HG02798 (cell line): Measurements from ENCODE around the gene HEMK1.
A peak's percentile ranks its signal among the peaks of the same experiment; 100 is the strongest.

ENCODE experiments used
- ATAC-seq: cut with Tn5 transposase; IDR thresholded peaks from one replicate; pipeline ENCODE4 v1.9.1; 2021; ENCODE audit warnings: mild to moderate bottlenecking; ENCODE audit not compliant: unreplicated experiment, poor library complexity

The HEMK1 gene

DNA sequence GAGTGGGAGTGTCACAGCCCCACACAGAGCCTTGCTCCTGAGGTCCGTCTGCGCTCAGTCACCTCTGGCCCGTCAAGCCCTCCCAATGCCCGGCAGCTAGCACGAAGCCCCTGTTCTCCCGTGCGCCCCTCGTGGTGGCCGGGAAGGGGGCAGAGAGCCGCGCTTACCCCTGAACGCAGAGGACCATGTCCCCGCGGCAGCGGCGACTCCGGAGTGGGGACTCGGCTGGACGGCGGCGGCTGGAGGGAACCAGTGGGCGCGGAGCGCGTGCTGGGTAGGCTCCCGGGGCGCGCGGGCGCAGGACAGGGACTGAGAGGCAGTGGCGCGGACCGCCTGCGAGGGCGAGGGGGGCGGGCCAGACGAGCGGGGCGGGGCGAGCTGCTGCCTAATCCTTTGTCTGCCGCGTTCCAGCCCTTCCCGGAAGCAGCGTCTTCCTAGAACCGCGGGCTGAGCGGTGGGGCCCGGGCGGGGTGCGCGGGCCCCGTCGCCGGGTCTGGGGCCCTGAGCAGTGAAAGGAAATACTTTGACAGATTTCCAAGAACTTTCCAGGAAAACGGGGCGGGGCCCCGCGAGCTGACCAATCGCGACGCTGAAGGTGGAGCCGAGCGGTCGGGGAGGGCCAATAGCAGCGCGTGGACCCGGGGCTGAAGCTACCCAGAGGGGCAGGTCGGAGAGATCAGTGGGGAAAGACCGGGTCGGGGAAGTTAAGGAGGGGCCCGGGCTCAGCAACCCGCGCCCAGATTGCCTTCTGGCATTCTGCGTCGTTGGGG lies 42.3 kb downstream of the HEMK1 start, which contains the start of gene CISH:
Gene CISH (minus strand): TSS at position 311 of the 770 bp plus-strand sequence. CDS start 124 bp downstream, at position 187.
- ATAC-seq, result peak; percentile 75

- ATAC-seq, result peak; percentile 3
Observed at GRCh38 chr3:50612234-50612882, 43.0 kb downstream of the HEMK1 start.

DNA sequence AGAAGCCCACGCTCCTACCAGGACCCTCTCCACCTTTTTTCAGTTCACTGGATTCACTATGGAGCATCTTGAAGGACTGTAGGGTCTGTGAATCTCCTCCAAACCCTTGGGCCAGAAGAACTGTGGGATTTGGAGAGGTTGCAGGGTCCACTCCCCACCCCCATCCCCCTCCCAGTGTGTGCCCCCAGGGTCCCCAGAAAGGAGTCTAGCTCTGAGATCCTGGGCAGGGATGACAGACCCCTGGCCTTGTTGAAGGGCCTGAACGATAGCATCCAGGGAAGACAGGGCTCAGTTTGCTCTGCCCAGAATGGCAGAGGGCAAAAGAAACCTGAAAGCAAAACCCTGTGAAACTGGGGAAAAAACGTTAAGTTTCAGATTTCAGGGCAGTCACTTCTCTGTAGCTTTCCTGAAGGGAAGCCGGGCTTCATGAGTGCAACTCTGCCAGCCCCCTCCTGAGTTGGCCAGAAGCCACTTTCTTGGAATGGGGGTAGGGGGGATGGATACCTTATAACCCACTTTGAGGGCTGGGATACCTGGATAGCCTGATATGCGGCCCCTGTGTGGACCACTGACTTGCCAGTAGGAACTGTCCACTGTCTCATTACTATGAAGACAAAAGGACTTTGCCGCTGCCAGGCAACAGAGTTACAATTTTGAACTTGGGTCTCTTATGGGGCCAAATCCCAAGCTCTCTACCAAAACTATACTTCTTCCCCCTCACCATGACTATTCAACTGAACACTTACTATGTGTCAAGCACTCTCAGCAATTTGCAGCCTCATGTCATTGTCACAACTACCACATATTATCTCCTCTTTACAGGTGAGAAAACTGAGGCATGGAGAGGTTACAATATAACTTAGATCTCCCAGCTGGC lies 43.9 kb downstream of the HEMK1 start:
- no peak for ATAC-seq

GRCh38 chr3:50615190-50615589 lies 45.9 kb downstream of the HEMK1 start:
- no peak for ATAC-seq

DNA sequence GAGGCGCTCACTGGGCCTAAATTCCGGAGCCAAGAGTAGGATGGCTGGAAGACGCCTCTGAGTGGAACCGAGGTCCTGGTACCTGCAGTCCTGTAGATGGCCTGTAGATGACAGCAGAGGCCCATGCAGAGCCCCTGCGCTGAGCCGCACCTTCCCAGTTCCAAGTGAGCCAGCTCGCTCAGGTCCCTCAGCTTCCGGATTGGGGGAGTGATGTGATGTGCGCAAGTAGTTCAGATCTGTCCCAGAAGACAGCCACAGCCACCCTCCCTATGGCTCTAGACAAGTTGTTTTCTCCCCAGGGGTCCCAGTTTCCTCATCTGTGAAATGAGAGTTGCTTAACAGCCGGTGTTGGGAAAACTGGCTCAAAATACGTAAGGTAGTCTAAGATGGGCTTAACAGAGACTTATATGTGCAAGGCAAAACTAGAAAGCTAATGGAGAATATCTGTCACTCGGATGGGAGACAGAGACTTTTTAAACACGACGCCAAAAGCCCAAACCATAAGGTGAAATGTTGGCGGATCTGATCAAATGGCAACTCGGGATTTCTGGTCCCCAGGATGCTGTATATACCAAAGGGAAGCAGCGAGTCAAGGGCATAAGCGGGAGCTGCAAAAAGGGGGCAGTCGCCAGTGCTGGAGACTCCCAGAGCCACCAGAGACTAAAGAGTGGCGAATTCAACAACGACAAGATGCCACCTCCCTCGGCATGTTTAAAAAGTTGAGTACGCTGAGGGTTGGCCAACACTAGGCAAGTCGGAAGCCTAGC lies 46.9 kb downstream of the HEMK1 start:
- ATAC-seq, result peak; percentile 41

GRCh38 chr3:50616770-50617095 lies 47.4 kb downstream of the HEMK1 start:
- ATAC-seq, result peak; percentile 80

- ATAC-seq, result peak; percentile 13
Observed at GRCh38 chr3:50617096-50617791, 47.9 kb downstream of the HEMK1 start, which contains the start of gene MAPKAPK3. TSS of gene MAPKAPK3 (plus strand) at chr3:50617151. CDS start at chr3:50617566, 415 bp downstream.

- ATAC-seq, result no peak
Observed at GRCh38 chr3:50617911-50618481, 48.7 kb downstream of the HEMK1 start.

DNA sequence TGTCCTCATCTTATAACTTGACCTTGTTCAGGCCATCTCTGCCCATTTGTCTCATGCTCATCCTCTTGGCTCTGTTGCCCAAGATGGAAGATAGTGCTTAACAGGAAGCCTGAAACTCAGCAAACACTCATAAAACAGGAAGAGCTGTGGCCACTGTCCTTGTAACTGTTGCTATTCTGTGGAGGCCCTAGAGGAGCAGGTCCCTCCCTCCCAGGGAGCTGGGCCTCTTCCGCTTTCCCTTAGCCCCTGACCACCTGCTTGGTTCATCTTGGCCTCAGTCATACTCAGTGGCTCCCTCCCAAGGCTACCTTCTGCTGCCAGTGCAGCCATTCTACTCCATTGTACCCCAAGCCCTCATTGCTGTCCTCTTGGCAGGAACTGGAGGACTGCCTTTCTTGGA lies 51.1 kb downstream of the HEMK1 start:
- no peak for ATAC-seq

- no peak for ATAC-seq
Observed at GRCh38 chr3:50620820-50621219, 51.5 kb downstream of the HEMK1 start.

- ATAC-seq, result no peak
Observed at GRCh38 chr3:50622881-50623280, 53.6 kb downstream of the HEMK1 start.

- ATAC-seq, result peak; percentile 61
Observed at GRCh38 chr3:50623840-50624474, 54.6 kb downstream of the HEMK1 start.

DNA sequence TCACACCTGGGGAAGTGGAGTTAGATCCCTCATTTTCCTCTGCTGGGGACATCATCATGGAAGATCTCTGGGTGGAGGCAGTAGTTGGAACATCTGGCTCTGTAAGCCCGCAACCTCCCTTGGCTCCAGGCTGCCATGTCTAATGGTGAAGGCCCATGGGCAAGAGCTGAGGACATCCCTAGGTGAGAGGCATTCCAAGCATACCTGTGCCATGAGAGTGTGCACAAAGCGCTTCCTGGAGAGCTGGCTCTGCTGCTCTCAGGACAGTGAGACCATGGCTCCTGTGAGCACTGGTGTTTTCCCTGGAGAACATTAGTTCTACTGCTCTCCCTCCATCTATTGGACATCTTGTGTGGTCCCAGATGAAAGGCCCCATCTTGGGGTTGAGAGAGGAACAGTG lies 55.3 kb downstream of the HEMK1 start:
- no peak for ATAC-seq

GRCh38 chr3:50625231-50626182 lies 56.2 kb downstream of the HEMK1 start:
- no peak for ATAC-seq

DNA sequence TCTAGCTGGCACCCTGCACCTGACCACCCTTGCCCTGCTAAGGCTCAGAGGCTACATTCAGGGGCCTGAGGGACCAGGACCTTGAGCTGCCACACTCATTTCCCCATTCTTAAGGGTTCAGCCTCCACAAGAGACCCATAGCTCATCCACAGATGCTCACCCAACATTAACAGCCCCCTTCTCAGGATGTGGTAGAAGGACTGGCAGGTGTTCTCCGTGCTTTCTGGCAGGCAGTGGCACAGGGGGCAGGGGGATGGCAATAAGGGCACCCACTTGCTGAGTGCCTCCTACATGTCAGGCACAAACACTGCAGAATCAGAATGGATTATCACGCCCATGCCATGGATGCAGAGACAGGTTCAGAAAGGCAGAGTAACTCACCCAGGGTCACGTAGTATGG lies 57.1 kb downstream of the HEMK1 start:
- ATAC-seq, result no peak

GRCh38 chr3:50627407-50628051 lies 58.2 kb downstream of the HEMK1 start:
- ATAC-seq, result no peak

GRCh38 chr3:50628601-50629000 lies 59.3 kb downstream of the HEMK1 start:
- ATAC-seq, result no peak
